Prostate gland (tissue), 2 donors: ENCODE data around the gene COPS6. TPM values are rescaled to one million over a fixed set of nuclear protein-coding genes. Genes with fewer than 3 reads are reported as not detected.

Source experiments
- DNase-seq: peaks from one replicate; pipeline ENCODE4 v3.0.0-alpha.2; 2019; ENCODE audit warnings: low spot score
- H3K27ac ChIP-seq, 2 donors: fragments of 200-600 bp; sonication (generic); 2 replicates each; pipeline ENCODE4 v1.5.1; 2017 to 2019
- H3K27me3 ChIP-seq: fragments of 200-600 bp; sonication (generic); replicated peaks from 2 replicates; pipeline ENCODE4 v1.5.1; 2019; ENCODE audit not compliant: insufficient read depth
- H3K36me3 ChIP-seq, 2 donors: fragments of 200-600 bp; sonication (generic); 1 replicate in 1 of 2; 2 replicates in 1 of 2; pipeline versions ENCODE4 v1.5.1 to v1.8.1; 2017 to 2019
- H3K4me1 ChIP-seq: fragments of 200-600 bp; sonication (generic); replicated peaks from 2 replicates; pipeline ENCODE4 v1.5.1; 2019
- H3K4me3 ChIP-seq, 2 donors: fragments of 200-600 bp; sonication (generic); 2 replicates each; pipeline ENCODE4 v1.5.1; 2017 to 2019
- H3K9me3 ChIP-seq: fragments of 200-600 bp; sonication (generic); 2 replicates; pipeline ENCODE4 v1.5.1; 2017
- POLR2A ChIP-seq: fragments of 450-650 bp; IDR thresholded peaks from one replicate; pipeline ENCODE4 v1.6.1; 2016; ENCODE audit warnings: antibody characterized with exemption, mild to moderate bottlenecking
- POLR2AphosphoS5 ChIP-seq: sonication (generic); formaldehyde crosslinking; IDR thresholded peaks from one replicate; pipeline ENCODE4 v1.6.1; 2017; ENCODE audit warnings: antibody characterized with exemption
- WGBS: methylation state at CpG from one replicate; pipeline ENCODE4 v1.1.5; 2018; 5-methylcytosine and 5-hydroxymethylcytosine counted together
- intact Hi-C: fragments of 100-400 bp; cut with DNase I; formaldehyde crosslinking; loops from one replicate; pipeline ENCODE4 v1.14.2; 2022
- total RNA-seq, 2 donors: library from RNA; depleted of rRNA; stranded (reverse); fragments of >200 nt; gene quantifications; one replicate each; pipeline ENCODE4 v1.1.0, GENCODE V29; 2016
- TF ChIP-seq, protein P1 (sequence below), 4 experiments: fragments of 200-600 bp in 2 of 4; fragments of 450-650 bp in 2 of 4; sonication (generic) in 2 of 4; IDR thresholded peaks; 1 replicate in 3 of 4; 2 replicates in 1 of 4; pipeline ENCODE4 v1.5.1; 2016 to 2019; ENCODE audit warnings: antibody characterized with exemption in 4 of 4, mild to moderate bottlenecking in 2 of 4, moderate library complexity in 2 of 4

The COPS6 gene
- total RNA-seq, 2 donors from 2014 or later = 50.8 to 78.4 TPM

DNA sequence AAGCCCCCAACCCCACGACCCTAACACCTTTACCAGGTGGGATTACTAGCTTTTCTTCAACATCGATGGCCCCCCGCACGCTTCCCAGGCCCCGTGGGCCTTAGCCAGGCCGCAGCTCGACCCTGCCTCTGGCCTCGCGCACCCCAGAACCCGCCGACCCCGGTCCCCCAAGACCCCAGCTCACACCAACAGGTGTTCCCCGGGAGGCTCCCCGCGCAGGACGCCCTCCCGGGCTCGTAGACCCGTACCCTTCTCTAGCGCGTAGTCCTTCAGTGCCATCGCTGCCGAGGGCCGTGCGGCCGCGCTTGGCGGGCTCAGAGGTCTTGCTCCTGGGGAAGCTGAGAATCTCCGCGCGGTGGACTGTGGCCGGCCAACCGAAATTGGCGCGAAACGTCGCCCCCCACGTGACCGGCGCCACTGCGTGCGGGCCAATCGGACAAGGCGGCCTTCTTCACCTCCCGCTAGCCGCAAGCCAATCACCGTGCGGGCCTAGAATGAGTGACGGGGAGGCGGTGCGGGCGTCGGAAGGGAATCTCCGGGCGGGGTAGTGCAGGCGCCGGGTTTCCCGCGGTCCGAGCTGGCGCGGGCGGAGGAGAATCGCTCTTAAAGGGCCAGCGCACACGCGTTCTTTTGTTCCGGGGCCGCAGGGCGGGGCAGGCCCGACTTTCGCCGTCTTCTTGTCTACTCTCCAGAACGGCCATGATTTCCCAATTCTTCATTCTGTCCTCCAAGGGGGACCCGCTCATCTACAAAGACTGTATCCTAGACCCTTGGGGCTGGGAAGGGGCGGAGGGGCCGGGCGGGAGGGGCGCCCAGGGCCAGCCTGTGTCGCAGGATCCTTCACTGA lies 12.5 kb downstream of the COPS6 start, which contains the start of the genes AP4M1 and MCM7:
TSS of gene AP4M1 (plus strand) at position 628 of the 847 bp plus-strand sequence. CDS start at position 700, 72 bp downstream.
TSS of gene MCM7 (minus strand) at position 382 of the 847 bp plus-strand sequence. CDS start at position 279, 103 bp downstream.
- DNase-seq = peak; percentile 99
- TF ChIP-seq, protein P1, sequence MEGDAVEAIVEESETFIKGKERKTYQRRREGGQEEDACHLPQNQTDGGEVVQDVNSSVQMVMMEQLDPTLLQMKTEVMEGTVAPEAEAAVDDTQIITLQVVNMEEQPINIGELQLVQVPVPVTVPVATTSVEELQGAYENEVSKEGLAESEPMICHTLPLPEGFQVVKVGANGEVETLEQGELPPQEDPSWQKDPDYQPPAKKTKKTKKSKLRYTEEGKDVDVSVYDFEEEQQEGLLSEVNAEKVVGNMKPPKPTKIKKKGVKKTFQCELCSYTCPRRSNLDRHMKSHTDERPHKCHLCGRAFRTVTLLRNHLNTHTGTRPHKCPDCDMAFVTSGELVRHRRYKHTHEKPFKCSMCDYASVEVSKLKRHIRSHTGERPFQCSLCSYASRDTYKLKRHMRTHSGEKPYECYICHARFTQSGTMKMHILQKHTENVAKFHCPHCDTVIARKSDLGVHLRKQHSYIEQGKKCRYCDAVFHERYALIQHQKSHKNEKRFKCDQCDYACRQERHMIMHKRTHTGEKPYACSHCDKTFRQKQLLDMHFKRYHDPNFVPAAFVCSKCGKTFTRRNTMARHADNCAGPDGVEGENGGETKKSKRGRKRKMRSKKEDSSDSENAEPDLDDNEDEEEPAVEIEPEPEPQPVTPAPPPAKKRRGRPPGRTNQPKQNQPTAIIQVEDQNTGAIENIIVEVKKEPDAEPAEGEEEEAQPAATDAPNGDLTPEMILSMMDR (IDR thresholded peaks at IDR 0.05) = peak in 1 of 4 experiments; percentile 7
- peak; percentile 96 for TF ChIP-seq POLR2AphosphoS5
- TF ChIP-seq POLR2A = peak; percentile 34
- H3K4me1 ChIP-seq = peaks cover 9% of the 10 kb centered on the region
- H3K9me3 ChIP-seq = no peaks in the 10 kb centered on the region
- peak within 1 kb of the TSS; percentile 90 to 93 for H3K27ac ChIP-seq
- peaks cover 6 to 18% of the 10 kb centered on the region in 2 donors for H3K36me3 ChIP-seq
- no peaks in the 10 kb centered on the region for H3K27me3 ChIP-seq
- peak within 1 kb of the TSS; percentile 57 to 58 for H3K4me3 ChIP-seq
- intact Hi-C loops = no loop called here
- WGBS = 0% methylated on average over 68 of the region's 80 CpGs

DNA sequence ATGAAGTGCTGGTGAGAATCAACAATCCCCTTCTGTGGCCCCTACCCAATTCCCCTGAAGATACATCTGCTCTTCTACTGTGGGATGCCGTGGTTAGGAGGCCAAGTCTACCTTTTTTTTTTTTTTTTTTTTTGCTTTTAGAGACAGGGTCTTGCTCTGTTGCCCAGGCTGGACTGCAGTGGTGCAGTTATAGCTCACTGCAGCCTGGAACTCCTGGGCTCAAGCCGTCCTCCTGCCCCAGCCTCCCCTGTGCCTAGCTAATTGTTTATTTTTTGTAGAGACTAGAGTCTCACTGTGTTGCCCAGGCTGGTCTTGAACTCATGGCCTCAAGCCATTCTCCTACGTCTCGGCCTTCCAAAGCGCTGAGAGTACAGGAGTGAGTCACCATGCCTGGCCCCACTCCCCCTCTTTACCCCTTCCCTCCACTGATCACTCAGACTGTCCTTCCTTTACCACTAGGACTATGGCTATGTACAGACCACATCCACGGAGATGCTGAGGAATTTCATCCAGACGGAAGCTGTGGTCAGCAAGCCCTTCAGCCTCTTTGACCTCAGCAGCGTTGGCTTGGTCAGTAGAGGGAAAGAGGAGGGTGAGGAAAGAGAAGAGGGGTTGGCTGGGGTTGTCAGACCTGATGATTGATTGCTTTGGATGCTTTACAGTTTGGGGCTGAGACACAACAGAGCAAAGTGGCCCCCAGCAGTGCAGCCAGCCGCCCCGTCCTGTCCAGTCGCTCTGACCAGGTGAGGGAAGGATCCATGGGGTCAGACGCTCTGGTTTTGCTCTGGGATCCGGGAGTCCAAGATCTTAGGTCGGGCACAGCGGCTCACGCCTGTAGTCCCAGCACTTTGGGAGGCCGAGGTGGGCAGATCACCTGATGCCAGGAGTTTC lies 14.4 kb downstream of the COPS6 start:
- 78% methylated on average over 17 of the region's 17 CpGs for WGBS
- intact Hi-C loops = no loop called here
- no peaks in the 10 kb centered on the region for H3K27me3 ChIP-seq
- no peak overlapping the region for H3K4me3 ChIP-seq
- no peak for DNase-seq
- H3K9me3 ChIP-seq = no peaks in the 10 kb centered on the region
- no peak overlapping the region for H3K27ac ChIP-seq
- H3K36me3 ChIP-seq = peaks cover 3 to 12% of the 10 kb centered on the region in 2 donors
- TF ChIP-seq, protein P1 (IDR thresholded peaks at IDR 0.05) = no peak
- TF ChIP-seq POLR2A (no peak), POLR2AphosphoS5 (no peak)
- peaks cover 9% of the 10 kb centered on the region for H3K4me1 ChIP-seq

DNA sequence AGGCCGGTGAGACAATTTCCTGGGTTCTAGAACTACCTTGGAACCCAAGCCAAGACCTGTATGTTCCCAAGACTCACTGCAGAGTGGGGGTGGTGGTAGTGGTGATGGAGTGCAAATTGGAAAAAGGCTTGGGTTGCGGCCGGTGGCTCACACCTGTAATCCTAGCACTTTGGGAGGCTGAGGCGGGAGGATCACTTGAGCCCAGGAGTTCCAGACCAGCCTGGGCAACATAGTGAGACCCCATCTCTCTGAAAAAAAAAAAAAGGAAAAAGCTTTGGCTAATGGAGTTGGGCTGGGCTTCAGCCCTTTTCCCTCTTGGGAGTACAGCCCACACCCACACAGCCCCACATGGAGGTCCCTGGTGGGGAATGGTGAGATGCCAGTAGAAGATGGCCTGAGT lies 16.8 kb downstream of the COPS6 start:
- Histone ChIP-seq H3K27ac (no peak overlapping the region), H3K9me3 (no peaks in the 10 kb centered on the region), H3K4me3 (no peak overlapping the region), H3K36me3 (peaks cover 3 to 6% of the 10 kb centered on the region in 2 donors), H3K4me1 (no peaks in the 10 kb centered on the region), H3K27me3 (no peaks in the 10 kb centered on the region)
- no peak for TF ChIP-seq POLR2A
- TF ChIP-seq, protein P1 (IDR thresholded peaks at IDR 0.05) = no peak
- TF ChIP-seq POLR2AphosphoS5 = no peak
- WGBS = 91% methylated on average over 4 of the region's 4 CpGs
- intact Hi-C loops = no loop called here
- no peak for DNase-seq

DNA sequence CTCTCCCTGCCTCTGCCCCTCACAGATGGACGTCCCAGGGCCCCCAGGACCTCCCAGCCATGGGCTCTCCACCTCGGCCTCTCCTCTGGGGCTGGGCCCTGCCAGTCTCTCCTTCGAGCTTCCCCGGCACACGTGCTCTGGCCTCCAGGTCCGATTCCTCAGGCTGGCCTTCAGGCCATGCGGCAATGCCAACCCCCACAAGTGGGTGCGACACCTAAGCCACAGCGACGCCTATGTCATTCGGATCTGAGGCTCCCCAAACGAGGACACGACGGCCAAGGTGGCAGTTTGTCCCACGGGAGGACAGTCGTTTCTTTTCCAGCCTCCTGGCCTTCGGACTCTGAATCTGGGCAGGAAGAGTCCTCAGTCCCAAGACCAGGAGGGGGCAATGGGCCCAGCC lies 17.9 kb downstream of the COPS6 start:
- no peaks in the 10 kb centered on the region for H3K4me1 ChIP-seq
- H3K36me3 ChIP-seq = peaks cover 5 to 6% of the 10 kb centered on the region in 2 donors
- TF ChIP-seq POLR2A = no peak
- TF ChIP-seq, protein P1 (IDR thresholded peaks at IDR 0.05) = no peak
- TF ChIP-seq POLR2AphosphoS5 = no peak
- H3K27me3 ChIP-seq = no peaks in the 10 kb centered on the region
- H3K27ac ChIP-seq = no peak overlapping the region
- WGBS = 82% methylated on average over 17 of the region's 17 CpGs
- no peaks in the 10 kb centered on the region for H3K9me3 ChIP-seq
- intact Hi-C loops = no loop called here
- no peak for DNase-seq
- no peak overlapping the region for H3K4me3 ChIP-seq
